Upper lobe of left lung (tissue), 6 donors: ENCODE data around the gene DYNC2LI1. TPM values are rescaled to one million over a fixed set of nuclear protein-coding genes. Genes with fewer than 3 reads are reported as not detected.

Source experiments
- ATAC-seq, 2 donors: fragments of 200-7000 bp; cut with Tn5 transposase; one replicate each; pipeline ENCODE4 v1.9.1; 2022; ENCODE audit warnings: mild to moderate bottlenecking in 2 of 2, moderate library complexity in 2 of 2; ENCODE audit not compliant: low FRiP score in 2 of 2
- DNase-seq, 2 donors: peaks; one replicate each; pipeline ENCODE4 v3.0.0-alpha.2; 2019 to 2020
- H3K27ac ChIP-seq, 4 donors: fragments of 200-600 bp; sonication (generic); one replicate each; pipeline ENCODE4 v1.5.1; 2016 to 2019
- H3K27me3 ChIP-seq, 4 donors: fragments of 200-600 bp; sonication (generic); one replicate each; pipeline ENCODE4 v1.5.1; 2017 to 2019
- H3K36me3 ChIP-seq, 4 donors: fragments of 200-600 bp; sonication (generic); one replicate each; pipeline ENCODE4 v1.5.1; 2016 to 2019
- H3K4me1 ChIP-seq, 4 donors: fragments of 200-600 bp; sonication (generic); one replicate each; pipeline ENCODE4 v1.5.1; 2018 to 2019
- H3K4me3 ChIP-seq, 4 donors: fragments of 200-600 bp; sonication (generic); one replicate each; pipeline ENCODE4 v1.5.1; 2017 to 2019; ENCODE audit warnings: mild to moderate bottlenecking in 2 of 4, moderate library complexity in 1 of 4
- H3K9me3 ChIP-seq, 4 donors: fragments of 200-600 bp; sonication (generic); one replicate each; pipeline ENCODE4 v1.5.1; 2018 to 2019
- CTCF ChIP-seq, 6 experiments: fragments of 450-650 bp in 4 of 6; fragments of 200-600 bp in 2 of 6; sonication (generic) in 2 of 6; IDR thresholded peaks; one replicate each; pipeline ENCODE4 v1.5.1; 2016 to 2019; ENCODE audit warnings: antibody characterized with exemption in 6 of 6
- EP300 ChIP-seq, 4 donors: sonication (generic); formaldehyde crosslinking; IDR thresholded peaks; one replicate each; pipeline ENCODE4 v1.5.1; 2017; ENCODE audit warnings: antibody characterized with exemption in 4 of 4, control low read depth in 2 of 4
- POLR2A ChIP-seq, 4 donors: fragments of 450-650 bp; IDR thresholded peaks; one replicate each; pipeline ENCODE4 v1.5.1; 2016 to 2017; ENCODE audit warnings: antibody characterized with exemption in 4 of 4, mild to moderate bottlenecking in 2 of 4
- POLR2AphosphoS5 ChIP-seq, 2 donors: sonication (generic); formaldehyde crosslinking; IDR thresholded peaks; one replicate each; pipeline ENCODE4 v1.5.1; 2017; ENCODE audit warnings: antibody characterized with exemption in 2 of 2
- WGBS, 2 donors: methylation state at CpG; one replicate each; pipeline ENCODE4 v1.1.5; 2017 to 2018; 5-methylcytosine and 5-hydroxymethylcytosine counted together
- total RNA-seq, 6 donors: library from RNA; depleted of rRNA in 4 of 6; stranded (reverse); fragments of >200 nt in 4 of 6; gene quantifications; one replicate each; pipeline versions ENCODE4 v1.1.0 to v1.2.1, GENCODE V29; 2016 to 2021
- donor health status: DM: no; HTN: no; CAD: no; lungs with moderate emphysema.
- donor health status: DM: no; HTN: yes; CAD: no; lungs with severe emphysema.

The DYNC2LI1 gene
- total RNA-seq, 6 donors from 2014 or later: 15.8 to 58.2 (median 18.1) TPM

- TF ChIP-seq EP300 (IDR thresholded peaks at IDR 0.05) (no peak), POLR2A (IDR thresholded peaks at IDR 0.05) (no peak), POLR2AphosphoS5 (IDR thresholded peaks at IDR 0.05) (no peak), CTCF (IDR thresholded peaks at IDR 0.05) (no peak)
- H3K9me3 ChIP-seq: no peaks in the 10 kb centered on the region
- no peak for DNase-seq
- H3K4me1 ChIP-seq: no peaks in the 10 kb centered on the region
- 90 to 91% methylated on average over 14 of the region's 14 CpGs for WGBS, 2 donors
- ATAC-seq: no peak
- no peak overlapping the region for H3K27ac ChIP-seq
- no peak overlapping the region for H3K4me3 ChIP-seq
- H3K27me3 ChIP-seq: no peaks in the 10 kb centered on the region
- H3K36me3 ChIP-seq: no peaks in the 10 kb centered on the region
Observed at GRCh38 chr2:43841949-43842865, 68.4 kb downstream of the DYNC2LI1 start.

DNA sequence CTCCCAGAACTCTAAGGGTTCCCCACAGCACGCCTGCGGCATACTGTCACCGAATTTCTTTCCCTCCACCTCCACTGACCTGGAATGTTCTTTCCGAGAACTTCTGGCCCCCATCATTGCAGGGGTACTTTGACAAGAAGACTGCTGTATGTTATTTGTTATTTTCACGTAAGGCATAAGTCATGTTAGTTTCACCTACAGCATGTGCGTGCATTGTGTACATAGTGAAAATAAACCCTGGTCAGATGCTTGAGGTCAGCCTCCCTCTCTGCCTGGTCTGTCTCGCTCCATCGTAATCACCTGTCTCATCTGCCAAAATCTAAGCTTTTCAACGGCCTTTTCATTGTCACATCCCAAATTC is 69.0 kb downstream of the DYNC2LI1 start:
- DNase-seq (no peak), ATAC-seq (no peak)
- no peaks in the 10 kb centered on the region for H3K36me3 ChIP-seq
- H3K9me3 ChIP-seq: no peaks in the 10 kb centered on the region
- H3K27me3 ChIP-seq: no peaks in the 10 kb centered on the region
- no peak overlapping the region for H3K4me3 ChIP-seq
- no peaks in the 10 kb centered on the region for H3K4me1 ChIP-seq
- H3K27ac ChIP-seq: no peak overlapping the region
- TF ChIP-seq POLR2A (IDR thresholded peaks at IDR 0.05) (no peak), POLR2AphosphoS5 (IDR thresholded peaks at IDR 0.05) (no peak), CTCF (IDR thresholded peaks at IDR 0.05) (no peak), EP300 (IDR thresholded peaks at IDR 0.05) (no peak)
- 78 to 84% methylated on average over 9 of the region's 9 CpGs for WGBS, 2 donors

DNA sequence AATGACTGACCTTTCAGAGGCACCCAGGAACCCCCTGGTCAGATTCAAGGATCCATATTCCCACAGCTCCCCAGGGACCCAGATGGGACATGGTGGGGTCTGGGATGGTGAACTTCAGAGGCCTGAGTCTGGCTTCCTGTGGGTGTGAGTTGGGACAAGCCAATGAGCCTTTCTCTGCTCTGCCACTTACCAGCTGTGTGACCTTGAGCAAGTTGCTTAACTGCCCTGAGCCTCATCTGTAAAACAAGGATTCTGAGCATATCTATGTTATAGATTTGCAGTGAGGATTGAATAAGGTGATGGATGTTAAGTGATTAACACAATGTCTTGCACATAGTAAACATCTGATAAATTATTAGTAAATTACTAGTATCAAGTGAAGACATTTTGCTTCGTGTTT is 71.3 kb downstream of the DYNC2LI1 start:
- H3K27me3 ChIP-seq: no peaks in the 10 kb centered on the region
- H3K9me3 ChIP-seq: no peaks in the 10 kb centered on the region
- WGBS, 2 donors: 81% methylated on average over 1 of the region's 1 CpG
- ATAC-seq (no peak), DNase-seq (no peak)
- H3K4me3 ChIP-seq: no peak overlapping the region
- TF ChIP-seq POLR2AphosphoS5 (IDR thresholded peaks at IDR 0.05) (no peak), POLR2A (IDR thresholded peaks at IDR 0.05) (no peak)
- no peak overlapping the region for H3K27ac ChIP-seq
- H3K4me1 ChIP-seq: no peaks in the 10 kb centered on the region
- no peaks in the 10 kb centered on the region for H3K36me3 ChIP-seq

GRCh38 chr2:43846140-43846793 is 72.4 kb downstream of the DYNC2LI1 start:
- Histone ChIP-seq H3K36me3 (no peaks in the 10 kb centered on the region), H3K27ac (no peak overlapping the region), H3K4me1 (no peaks in the 10 kb centered on the region), H3K9me3 (no peaks in the 10 kb centered on the region), H3K4me3 (no peak overlapping the region), H3K27me3 (no peaks in the 10 kb centered on the region)
- WGBS, 2 donors: 81 to 87% methylated on average over 4 to 5 of the region's 5 CpGs
- TF ChIP-seq POLR2A (IDR thresholded peaks at IDR 0.05) (no peak), POLR2AphosphoS5 (IDR thresholded peaks at IDR 0.05) (no peak), CTCF (IDR thresholded peaks at IDR 0.05) (no peak), EP300 (IDR thresholded peaks at IDR 0.05) (no peak)
- ATAC-seq (no peak), DNase-seq (no peak)

- no peak overlapping the region for H3K4me3 ChIP-seq
Observed at GRCh38 chr2:43848214-43848613, 74.4 kb downstream of the DYNC2LI1 start.

More at GRCh38 chr2:43848214-43848613, 74.4 kb downstream of the DYNC2LI1 start:
- no peak for TF ChIP-seq CTCF (IDR thresholded peaks at IDR 0.05)
- no peak for TF ChIP-seq POLR2A (IDR thresholded peaks at IDR 0.05)
- TF ChIP-seq POLR2AphosphoS5 (IDR thresholded peaks at IDR 0.05): no peak
- 62 to 90% methylated on average over 1 of the region's 1 CpG for WGBS, 2 donors
- no peaks in the 10 kb centered on the region for H3K4me1 ChIP-seq
- ATAC-seq: no peak
- no peak overlapping the region for H3K27ac ChIP-seq
- H3K9me3 ChIP-seq: no peaks in the 10 kb centered on the region
- no peaks in the 10 kb centered on the region for H3K36me3 ChIP-seq
- DNase-seq: no peak
- no peaks in the 10 kb centered on the region for H3K27me3 ChIP-seq
